Lower leg skin (tissue), 4 donors: ENCODE results near the gene DMGDH. TPM values are rescaled to one million over a fixed set of nuclear protein-coding genes. Genes with fewer than 3 reads are reported as not detected.

Experiments
- DNase-seq, 2 donors: peaks; one replicate each; pipeline ENCODE4 v3.0.0-alpha.2; 2019; ENCODE audit warnings: low spot score in 2 of 2
- H3K4me3 ChIP-seq: fragments of 200-600 bp; sonication (generic); 2 replicates; pipeline ENCODE4 v1.5.1; 2017; ENCODE audit warnings: mild to moderate bottlenecking, low read depth; ENCODE audit not compliant: poor library complexity, severe bottlenecking
- POLR2A ChIP-seq, 2 donors: fragments of 450-650 bp; IDR thresholded peaks; one replicate each; pipeline ENCODE4 v1.6.1; 2016 to 2017; ENCODE audit warnings: antibody characterized with exemption in 2 of 2, mild to moderate bottlenecking in 1 of 2, moderate library complexity in 1 of 2
- WGBS, 2 donors: methylation state at CpG; one replicate each; pipeline ENCODE4 v1.1.5; 2018; 5-methylcytosine and 5-hydroxymethylcytosine counted together
- intact Hi-C: fragments of 100-400 bp; cut with DNase I; formaldehyde crosslinking; loops from one replicate; pipeline ENCODE4 v1.15.0; 2023; ENCODE audit warnings: low total_unique reads
- total RNA-seq, 4 donors: library from RNA; depleted of rRNA; stranded (reverse); fragments of >200 nt; gene quantifications; one replicate each; pipeline ENCODE4 v1.1.0, GENCODE V29; 2016
- TF ChIP-seq, protein P1 (sequence below), 3 donors: fragments of 450-650 bp; IDR thresholded peaks; one replicate each; pipeline ENCODE4 v1.5.1; 2016; ENCODE audit warnings: antibody characterized with exemption in 3 of 3, mild to moderate bottlenecking in 3 of 3, moderate library complexity in 2 of 3

Gene DMGDH
- total RNA-seq, 4 donors from 2014 or later = 0.42 to 1.0 (median 0.91) TPM; not detected in 1

DNA sequence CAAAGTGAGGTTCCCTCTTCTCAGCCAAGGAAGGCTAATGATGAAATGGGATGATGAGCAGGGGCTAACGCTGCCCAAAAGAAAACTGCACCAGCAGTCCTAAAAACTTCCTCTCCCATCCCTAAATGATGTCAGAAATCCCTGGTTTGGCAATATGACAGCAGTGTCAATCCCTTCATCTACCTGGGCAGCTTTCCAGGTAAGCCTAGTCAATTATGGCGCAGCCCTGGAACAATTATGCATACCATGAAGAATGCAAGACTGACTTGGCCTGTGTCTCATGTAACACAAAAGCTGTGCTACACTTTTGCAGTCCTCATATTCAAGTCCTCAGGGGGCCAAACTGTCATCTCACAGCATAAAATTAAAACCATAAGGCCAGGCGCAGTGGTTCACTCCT lies 7.0 kb downstream of the DMGDH start:
- intact Hi-C loops = no loop called here
- no peak for DNase-seq
- TF ChIP-seq, protein P1, sequence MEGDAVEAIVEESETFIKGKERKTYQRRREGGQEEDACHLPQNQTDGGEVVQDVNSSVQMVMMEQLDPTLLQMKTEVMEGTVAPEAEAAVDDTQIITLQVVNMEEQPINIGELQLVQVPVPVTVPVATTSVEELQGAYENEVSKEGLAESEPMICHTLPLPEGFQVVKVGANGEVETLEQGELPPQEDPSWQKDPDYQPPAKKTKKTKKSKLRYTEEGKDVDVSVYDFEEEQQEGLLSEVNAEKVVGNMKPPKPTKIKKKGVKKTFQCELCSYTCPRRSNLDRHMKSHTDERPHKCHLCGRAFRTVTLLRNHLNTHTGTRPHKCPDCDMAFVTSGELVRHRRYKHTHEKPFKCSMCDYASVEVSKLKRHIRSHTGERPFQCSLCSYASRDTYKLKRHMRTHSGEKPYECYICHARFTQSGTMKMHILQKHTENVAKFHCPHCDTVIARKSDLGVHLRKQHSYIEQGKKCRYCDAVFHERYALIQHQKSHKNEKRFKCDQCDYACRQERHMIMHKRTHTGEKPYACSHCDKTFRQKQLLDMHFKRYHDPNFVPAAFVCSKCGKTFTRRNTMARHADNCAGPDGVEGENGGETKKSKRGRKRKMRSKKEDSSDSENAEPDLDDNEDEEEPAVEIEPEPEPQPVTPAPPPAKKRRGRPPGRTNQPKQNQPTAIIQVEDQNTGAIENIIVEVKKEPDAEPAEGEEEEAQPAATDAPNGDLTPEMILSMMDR (IDR thresholded peaks at IDR 0.05) = no peak
- no peak for TF ChIP-seq POLR2A (IDR thresholded peaks at IDR 0.05)
- 58 to 63% methylated on average over 3 of the region's 3 CpGs for WGBS, 2 donors
- no peak overlapping the region for H3K4me3 ChIP-seq

DNA sequence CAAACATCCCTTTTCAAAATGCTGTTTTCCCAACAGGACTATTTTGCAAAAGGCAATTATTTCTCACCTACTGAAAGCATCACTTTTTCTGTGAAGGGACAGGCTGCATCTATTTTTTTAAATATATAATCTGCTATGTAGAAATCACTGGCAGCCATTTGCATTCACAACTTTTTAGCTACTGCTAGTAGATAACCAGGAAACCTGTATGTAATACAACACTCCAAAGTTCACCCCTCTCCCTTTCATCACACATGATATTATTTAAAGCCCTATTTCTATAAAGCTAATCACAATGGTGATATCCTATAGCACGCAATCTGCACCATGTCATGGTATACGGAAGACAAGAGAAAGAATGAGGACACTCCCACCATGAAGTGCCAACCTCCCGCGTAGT lies 9.8 kb downstream of the DMGDH start:
- WGBS, 2 donors = 92 to 94% methylated on average over 4 of the region's 4 CpGs
- no peak for DNase-seq
- intact Hi-C loops = no loop called here
- H3K4me3 ChIP-seq = no peak overlapping the region
- no peak for TF ChIP-seq POLR2A (IDR thresholded peaks at IDR 0.05)
- TF ChIP-seq, protein P1 (IDR thresholded peaks at IDR 0.05) = no peak

DNA sequence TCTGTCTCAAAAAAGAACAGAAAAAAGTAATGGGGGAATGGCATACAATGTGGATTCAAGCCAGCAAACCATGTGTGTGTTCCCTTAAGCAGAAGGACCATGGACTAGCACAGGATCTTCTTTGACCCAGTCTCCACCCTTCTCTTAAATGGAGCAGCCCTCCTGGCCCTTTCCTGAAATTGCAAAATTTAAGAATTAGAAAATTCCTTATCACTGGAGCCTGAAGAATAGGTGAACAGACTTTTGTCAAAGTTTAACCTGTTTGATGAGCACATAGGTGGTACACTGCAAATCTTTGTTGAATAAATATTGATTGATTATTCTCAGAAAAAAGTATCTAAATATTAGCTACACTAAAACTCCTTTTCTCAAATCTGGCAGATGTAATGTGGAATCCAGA lies 12.6 kb downstream of the DMGDH start:
- intact Hi-C loops = no loop called here
- DNase-seq = no peak
- no peak overlapping the region for H3K4me3 ChIP-seq
- TF ChIP-seq, protein P1 (IDR thresholded peaks at IDR 0.05) = no peak
- TF ChIP-seq POLR2A (IDR thresholded peaks at IDR 0.05) = no peak

DNA sequence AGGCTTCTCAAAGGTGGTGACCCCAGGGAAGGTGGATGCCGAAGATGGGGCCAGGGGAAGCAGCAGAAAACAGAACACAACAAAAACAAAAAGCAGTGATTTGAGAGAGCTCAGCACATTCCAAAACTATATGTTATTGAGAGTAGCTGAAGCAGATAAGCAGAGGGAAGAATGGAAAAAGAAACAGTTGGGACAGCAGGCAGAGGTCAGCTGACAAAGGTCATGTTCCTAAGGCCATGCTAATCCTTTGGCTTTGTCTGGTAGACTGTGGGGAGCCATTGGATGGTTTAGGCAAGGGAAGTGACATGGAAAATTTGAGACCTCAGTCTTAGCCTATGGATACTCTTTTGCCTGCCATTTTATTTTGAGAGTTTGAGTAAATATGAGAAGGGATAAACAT lies 14.5 kb downstream of the DMGDH start:
- H3K4me3 ChIP-seq = no peak overlapping the region
- 83 to 97% methylated on average over 1 of the region's 1 CpG for WGBS, 2 donors
- no peak for DNase-seq
- intact Hi-C loops = no loop called here
- TF ChIP-seq POLR2A (IDR thresholded peaks at IDR 0.05) = no peak

DNA sequence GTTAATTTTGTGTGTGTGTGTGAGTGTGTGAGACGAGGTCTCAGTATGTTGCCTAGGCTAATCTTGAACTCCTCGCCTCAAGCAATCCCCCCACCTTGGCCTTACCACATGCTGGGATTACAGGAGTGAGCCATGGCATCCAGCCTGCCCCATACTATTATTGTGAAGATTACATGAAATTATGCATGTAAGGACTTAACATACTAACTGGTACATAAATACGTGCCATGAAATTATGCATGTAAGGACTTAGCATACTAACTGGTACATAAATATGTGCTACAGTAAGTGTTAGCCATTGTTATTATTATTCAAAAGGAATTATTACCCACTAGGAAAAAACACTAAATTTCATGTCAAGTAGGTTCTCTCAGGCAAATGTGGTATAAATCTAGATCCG lies 16.2 kb downstream of the DMGDH start:
- H3K4me3 ChIP-seq = no peak overlapping the region
- 93% methylated on average over 4 of the region's 4 CpGs for WGBS, 2 donors
- TF ChIP-seq, protein P1 (IDR thresholded peaks at IDR 0.05) = no peak
- no peak for TF ChIP-seq POLR2A (IDR thresholded peaks at IDR 0.05)
- no peak for DNase-seq
- intact Hi-C loops = no loop called here

DNA sequence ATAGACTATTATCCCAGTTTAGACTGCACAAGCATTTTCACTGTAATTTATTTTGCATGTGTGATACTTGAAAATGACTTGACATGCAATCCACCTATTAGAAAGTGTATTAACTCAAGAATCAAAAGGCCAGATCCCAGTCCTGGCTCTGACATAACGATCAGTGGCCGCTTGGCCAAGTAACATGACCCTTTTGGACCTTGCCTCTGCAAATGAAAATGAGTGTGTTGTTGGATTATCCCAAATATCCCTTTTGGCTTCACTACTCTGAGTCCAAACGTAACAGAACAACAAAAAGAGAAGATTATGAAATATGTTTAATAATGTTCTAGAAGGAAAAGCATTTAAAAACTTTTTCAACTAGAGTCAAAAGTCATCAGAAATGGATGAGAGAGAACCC lies 19.0 kb downstream of the DMGDH start:
- no peak for DNase-seq
- intact Hi-C loops = no loop called here
- no peak overlapping the region for H3K4me3 ChIP-seq
- TF ChIP-seq, protein P1 (IDR thresholded peaks at IDR 0.05) = no peak
- TF ChIP-seq POLR2A (IDR thresholded peaks at IDR 0.05) = no peak
- WGBS, 2 donors = 65 to 74% methylated on average over 3 of the region's 3 CpGs
